Stimulated activated CD4-positive, alpha-beta T cell treated with anti-CD3 and anti-CD28 coated beads, Interleukin-1b, Interleukin-23, amount 100 ng/mL, for 24 hours (primary cell): ENCODE measurements around the gene METTL14.
"Not testable (repeated sequence)": the region's sequence is repeated elsewhere in the genome, so short reads cannot be mapped to it uniquely, and the experiment has no call there.

Experiments
- DNase-seq, 4 experiments: peaks; one replicate each; pipeline ENCODE4 v3.0.0-alpha.2; 2020; ENCODE audit warnings: low read depth in 4 of 4, low spot score in 1 of 4

METTL14 gene

DNA sequence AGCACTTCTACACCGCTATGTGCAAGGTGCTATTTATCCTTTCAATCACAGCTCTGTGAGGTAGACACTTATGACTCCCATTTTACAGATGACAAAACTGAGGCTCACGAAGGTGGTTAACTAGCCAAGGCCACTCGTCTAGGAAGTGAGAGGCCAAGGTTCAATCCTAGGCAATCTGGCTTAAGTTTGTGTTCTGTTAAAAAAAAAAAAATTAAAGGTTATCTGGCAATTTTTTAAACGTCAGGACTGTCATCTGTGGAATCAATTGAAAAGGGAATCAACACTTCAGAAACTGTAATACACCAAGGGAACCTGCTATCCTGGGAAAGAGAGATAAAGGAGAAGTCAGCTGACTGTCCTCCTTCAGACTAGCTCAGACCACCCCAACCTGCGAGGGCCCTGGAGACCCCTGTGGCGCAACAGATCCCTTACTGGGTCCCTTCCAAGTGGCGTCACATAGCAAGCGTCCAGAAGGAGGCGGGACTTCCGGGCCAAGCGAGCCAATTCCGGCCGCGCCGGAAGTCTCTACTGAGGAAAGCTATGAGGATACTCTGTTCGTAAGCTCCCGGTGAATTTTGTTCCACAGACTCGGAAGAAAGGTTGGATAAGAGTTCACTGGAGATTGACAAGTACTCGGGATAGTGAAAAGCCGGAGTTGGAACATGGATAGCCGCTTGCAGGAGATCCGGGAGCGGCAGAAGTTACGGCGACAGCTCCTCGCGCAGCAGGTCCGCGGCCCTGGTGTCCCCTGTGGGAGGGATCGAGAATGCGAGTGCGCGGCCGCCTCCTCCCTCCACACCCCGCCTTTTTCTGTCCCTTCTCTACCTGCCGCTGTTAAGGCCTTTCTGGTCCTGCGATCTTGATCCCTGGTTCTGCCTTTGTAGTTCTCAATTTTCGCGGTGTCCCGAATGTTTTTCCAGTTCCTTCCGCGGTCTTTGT, at the start of gene METTL14:
Gene METTL14, plus strand, starts transcription at position 520 of the 939 bp plus-strand sequence. Its CDS starts 143 bp downstream, at position 663.
- peak; percentile 72 to 82 (median 80) for DNase-seq

DNA sequence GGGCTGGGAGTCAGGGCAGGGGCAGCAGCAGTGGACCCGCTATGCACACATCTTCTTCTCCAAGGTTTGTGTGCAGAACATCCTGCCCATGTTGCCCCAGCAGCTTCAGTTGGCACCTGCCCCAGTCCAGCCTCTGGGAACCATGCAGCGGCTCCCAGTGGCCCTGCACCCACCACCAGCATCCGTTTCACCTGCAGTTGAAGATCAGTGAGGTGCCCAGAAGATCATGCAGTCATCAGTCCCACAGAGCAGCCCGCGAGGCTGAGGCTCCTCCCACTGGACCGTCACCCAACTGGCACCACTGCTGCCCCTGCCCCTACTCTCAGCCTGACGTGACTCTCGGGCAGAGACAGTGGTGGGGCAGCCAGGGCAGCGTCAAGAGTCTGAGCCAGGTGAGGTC, 49.1 kb upstream of the METTL14 start:
- not testable (repeated sequence) for DNase-seq

DNA sequence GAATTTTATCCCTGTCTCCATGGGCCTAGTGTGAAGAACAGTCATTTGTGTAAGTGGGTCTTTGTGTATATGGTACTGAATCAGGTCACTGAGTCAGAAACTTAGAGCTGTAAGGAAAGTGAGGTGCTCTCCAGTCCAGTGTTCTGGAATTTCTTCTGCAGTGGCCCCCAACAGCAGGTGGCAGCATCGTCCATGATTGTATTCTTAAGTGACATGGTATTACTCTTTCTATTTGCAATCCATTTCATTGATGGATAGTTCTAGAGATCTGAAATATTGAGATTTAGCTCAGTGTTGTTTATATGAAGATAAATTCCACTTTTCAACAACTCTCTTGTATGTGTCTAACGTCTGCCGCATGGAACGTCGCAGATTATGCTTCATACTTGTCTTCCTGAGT, 20.5 kb upstream of the METTL14 start:
- not testable (repeated sequence) for DNase-seq

DNA sequence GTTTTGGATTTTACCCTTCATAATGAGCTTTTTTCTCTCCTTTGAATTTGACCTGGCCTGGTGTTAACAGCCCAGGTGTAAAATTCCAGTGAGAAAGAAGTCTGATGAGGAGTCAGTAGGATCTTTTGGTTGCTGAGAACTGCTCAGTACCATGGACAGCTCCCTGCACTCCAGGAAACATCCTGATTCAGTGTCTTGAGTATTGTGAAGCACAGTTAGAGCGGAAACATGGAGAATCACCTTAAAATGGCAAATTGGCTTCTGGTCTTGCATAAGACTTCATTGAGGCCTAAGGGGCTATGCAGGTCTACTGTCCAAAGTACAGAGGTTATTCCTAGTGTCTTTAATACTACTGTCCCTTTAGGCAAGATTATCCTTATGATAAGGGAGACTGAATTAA, 16.0 kb upstream of the METTL14 start:
- DNase-seq = peak in 1 of 4 experiments; percentile 9

DNA sequence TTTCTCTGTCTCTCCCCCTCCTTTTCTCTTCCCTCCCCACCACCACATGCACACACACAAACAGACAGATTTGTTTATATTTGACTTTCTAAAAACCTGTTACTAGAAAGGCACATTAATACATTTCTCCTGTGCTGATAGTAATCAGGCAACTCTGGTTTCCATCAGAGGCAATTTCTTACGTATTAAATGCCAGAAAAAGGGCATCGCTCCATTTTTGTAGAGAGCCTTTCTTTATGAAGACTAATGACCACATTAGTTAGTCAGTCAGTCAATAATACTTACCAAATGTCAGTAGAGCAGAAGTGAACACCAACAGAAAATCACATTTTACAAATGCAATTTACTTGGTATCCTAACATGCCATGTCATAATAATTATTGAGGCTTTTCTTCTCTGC, 14.2 kb upstream of the METTL14 start:
- not testable (repeated sequence) for DNase-seq

DNA sequence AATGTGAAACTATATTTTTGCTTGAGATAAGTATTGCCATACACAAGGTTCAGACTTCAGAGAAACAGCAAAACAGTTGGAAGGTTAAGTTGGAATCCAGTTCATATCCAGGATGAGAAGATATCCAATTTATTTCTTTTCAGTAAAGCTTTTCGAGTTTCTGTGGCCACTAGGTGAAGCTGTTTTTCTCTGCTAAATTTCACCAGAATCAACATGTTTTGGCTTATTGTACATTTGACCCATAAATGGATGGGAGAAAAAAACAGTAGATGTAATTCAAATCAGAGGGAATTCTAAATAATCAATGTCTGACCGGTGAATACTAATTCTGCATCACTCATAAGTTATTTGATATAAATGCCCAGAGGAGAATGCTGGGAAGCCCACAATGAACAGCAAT, 9.1 kb upstream of the METTL14 start:
- no peak for DNase-seq

DNA sequence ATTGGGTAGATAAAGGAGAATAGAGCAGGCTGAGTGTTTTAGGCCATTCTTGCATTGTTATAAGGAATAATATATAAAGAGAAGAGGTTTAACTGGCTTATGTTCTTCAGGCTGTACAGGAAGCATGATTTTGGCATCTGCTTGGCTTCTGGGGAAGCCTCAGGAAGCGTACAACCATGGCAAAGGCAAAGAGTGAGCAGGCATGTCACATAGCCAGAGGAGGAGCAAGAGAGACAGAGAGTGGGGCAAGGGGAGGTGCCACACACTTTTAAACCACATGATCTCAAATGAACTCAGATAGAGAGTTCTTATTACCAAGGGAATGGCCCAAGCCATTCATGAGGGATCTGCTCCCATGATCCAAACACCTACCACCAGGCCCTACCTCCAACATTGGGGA, 4.4 kb upstream of the METTL14 start:
- no peak for DNase-seq

DNA sequence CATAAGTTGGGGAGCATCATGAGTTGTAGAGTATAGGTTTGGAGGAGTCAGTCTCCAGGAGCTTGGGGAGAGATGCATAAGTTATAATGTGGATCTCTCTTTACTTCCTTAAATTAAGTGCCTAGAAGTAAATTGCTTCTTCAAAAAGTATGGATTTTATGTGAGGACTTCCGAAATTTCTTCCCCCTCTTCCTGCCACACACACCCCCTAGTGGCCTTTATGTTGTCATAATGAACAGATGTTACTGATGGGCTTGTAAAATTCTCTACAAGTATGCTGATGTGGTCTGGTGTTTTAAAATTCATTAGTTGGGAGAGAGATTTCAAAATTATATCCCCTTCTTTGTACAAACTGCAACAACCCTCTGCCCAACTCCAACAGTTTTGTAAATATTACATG, 2.3 kb upstream of the METTL14 start:
- no peak for DNase-seq

DNA sequence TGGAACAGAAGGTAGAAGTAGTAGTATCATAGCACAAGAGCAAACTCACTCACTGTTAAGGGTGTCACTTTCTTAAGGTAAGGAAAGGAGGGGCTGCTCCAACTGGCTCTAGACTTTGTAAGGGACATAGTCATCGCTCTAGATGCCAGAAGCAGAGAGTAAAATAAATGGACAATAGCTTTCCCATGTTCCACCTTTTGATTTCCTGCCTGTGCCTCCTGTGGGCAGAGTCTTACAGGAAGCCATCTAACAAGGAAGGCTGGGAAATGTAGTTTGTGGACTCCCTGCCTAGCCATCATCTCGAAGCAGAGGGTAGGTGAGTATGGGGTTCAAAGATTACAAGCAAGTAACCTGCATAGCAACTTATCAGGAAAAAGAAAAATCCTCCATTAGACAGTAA, 1.7 kb upstream of the METTL14 start:
- no peak for DNase-seq

DNA sequence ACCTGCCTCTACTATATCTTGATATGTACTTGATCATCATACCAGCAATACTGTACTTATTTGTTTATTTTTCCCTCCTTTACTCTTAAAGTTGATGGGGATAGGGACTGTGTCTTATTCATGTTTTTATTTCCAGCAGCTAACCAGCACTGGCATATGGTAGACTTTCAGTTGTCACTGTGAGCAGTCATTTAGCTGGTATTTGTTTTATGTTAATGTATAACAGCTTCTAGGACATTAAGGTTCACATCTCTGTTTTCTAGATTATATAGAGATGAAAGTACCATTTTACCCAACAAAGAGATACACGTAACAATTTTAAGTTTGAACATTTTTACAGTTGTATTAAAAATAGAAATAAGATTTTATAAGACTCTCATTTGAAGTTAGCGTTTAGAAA, 17.9 kb downstream of the METTL14 start:
- no peak for DNase-seq

DNA sequence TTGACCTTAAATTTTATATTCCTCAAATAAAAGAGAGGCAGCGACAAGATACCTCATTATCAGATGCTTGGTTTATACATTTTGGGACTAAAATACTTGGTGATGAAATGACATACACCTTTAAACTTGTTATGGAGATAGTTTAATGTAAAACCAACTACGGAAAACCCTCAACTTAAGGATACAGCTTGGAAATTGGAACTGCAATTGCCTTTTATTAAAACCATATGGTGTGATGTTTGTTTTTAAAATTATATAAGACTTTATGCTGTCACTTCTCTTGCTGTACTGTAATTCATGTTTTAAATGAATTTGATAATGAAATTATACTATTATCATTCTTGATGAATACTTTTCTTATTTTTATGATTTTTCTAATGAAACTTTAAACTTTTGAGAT, 25.9 kb downstream of the METTL14 start:
- DNase-seq = no peak

DNA sequence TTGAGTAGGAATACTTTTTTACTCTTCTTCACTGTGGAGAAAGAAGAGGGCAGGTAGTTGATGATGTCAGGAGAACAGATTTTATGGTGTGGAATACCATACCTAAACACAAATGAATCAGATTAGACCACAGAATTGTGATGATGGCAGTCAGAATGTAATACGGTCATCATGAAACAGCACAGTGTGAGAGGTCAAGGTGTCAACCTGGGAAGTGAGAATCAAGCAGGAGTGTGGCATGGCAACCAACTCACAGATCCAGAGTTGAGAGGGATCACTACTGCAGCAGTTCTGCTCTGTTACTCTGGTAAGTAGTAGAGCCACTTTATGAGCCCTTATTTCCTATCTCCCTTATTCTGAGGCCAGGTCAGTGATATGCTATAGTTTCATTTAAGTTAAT, 27.7 kb downstream of the METTL14 start:
- no peak for DNase-seq

DNA sequence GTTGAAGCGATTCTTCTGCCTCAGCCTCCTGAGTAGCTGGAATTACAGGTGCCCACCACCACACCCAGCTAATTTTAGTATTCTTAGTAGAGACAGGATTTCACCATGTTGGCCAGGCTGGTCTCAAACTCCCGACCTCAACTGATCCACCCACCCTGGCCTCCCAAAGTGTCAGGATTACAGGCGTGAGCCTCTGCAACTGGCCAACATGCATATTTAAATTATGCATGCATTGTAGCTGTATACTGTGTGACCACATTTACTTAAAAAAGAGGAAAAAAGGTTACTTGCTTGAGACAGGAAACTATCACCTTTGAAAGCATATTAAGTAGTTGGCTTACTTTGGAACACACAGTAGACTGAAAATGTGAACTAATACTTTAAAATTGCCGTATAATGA, 29.5 kb downstream of the METTL14 start:
- no peak for DNase-seq

DNA sequence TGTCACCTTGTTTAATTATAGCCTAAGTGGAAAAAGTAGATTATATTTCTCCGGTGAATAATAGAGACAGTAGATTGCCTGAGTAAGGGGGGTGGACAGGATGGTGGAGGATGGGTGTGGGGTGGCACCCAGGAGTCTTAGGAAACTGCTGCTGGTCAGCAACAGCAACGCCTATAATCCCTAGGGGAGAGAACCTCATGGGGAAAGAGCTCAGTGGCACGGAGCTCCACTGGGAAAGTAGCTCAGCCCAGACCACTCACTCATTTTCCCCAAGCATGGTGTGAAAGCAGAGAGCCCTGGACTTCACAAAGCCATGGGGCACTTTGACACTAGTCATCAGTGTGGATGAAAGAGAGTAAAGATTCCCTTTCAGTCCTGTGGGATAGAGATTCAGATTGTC, 31.1 kb downstream of the METTL14 start:
- no peak for DNase-seq

DNA sequence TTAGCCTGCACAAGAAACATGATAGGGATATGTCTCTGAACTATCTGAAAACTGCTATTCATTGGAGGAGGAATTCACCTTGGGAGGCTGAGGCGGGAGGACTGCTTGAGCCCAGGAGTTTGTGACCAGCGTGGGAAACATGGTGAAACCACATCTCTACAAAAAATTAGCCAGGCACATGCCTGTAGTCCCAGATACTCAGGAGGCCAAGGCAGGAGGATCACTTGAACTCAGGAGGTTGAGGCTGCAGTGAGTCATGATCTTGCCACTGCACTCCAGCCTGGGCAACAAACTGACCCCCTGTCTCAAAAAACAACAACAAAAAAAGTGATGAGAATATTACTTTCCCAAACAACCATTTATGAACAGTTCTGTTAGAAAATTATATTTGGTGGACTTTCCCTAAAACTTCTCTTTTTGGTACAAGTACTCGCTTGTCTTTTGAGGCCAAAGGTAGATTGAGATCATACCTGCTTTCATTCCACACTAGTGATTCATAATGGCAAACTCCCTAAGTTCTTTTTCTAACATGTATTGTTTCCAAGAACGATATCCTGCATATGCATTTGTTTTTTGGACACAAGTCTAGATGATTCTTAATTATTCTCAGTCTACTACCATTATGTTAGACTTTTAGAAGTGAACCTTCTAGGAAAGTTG, 33.4 kb downstream of the METTL14 start:
- no peak for DNase-seq

DNA sequence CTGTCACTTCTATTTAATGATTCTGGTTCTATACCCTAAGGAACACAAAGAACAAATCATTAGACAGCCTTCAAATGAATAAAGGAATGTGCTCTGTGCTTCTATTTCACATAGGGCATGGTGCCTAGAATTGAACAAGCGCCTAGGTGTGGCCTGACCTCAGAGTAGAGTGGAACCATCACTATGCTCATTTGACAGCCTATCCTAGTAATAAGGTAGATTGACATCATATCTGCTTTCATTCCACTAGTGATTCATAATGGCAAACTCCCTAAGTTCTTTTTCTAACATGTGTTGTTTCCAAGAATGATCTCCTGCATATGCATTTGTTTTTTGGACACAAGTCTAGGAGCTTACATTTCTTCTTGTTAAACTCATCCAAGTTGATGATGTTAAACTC, 36.6 kb downstream of the METTL14 start:
- DNase-seq = no peak

DNA sequence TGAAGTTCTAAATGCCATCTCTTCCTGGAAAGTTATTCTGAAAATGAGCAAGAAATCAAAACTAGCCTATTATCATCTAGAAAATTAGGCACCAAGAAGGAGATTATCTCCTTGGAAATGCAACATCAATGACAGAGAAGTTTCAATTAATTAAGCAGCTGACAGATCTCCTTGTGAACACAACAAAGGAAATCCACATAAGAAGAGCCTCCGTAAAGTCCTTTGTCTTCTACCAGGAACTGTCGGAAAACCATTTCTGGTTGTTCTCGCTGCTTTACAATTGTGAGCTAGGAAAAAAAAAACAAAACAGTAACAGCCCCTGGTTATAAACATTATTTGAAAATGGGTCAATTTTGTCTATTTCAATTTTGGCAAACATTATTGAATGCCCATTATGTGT, 38.2 kb downstream of the METTL14 start:
- DNase-seq = no peak

DNA sequence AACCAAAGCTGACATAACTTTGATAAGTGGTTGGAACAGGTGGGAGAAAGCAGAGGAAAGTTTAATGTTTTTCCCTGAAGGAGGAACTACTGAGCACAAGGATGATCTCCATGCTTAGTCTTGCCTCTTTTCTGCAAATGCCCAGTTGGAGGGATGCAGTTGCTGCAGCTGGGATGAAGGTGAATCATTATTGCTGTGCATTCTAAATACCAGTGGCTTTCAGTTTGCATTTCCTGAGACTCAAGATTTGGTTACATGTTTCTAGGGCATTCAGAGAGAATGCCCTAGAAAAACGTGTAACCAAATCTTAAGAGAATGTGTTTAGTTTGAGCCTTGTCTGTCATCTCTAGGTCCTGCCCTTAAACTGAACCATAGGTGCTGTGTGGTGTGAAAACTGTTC, 42.2 kb downstream of the METTL14 start:
- no peak for DNase-seq

DNA sequence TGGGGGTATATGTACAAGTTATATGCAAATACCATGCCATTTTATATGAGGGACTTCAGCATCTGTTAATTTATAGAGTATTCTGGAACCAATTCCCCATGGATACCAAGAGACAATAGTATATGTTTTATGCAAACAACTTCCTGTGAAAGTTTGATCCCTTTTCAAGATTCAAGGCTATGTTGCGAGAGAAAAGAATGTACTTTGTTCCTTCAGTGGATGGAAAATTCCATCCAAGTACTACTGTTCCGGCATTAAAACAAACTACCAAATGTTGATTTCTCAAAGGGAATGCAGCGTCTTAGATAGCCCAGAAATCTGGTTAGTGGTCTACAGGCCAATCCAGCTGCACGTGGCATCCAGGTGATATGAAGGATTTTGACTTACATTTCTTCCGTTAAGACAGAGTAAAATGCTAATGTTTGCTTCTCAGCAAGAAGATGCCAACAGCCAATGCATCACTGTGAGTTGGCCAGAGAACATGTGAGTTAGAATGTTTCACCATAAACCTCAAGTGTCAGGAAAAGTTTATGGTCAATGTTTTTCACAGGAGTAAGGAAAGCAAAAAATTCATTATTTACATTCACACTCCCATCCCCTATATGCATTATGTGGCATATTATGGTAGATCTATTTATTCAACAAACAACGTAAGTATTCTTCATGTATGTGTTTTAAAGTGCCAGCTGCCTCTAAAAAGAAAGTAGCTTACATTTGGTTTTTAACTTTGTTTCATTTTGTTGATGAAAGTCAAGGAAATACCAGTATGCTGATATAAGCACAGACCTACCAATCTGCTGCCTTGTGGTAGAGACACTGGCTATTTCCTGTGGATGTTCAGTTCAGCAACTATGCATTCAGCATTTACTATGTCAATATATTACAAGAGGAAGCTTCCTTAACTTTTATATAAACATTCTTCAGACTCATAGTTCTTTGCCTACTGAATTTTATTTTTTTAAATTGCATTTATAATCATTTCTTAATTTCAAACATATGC, 44.4 kb downstream of the METTL14 start:
- DNase-seq = no peak

DNA sequence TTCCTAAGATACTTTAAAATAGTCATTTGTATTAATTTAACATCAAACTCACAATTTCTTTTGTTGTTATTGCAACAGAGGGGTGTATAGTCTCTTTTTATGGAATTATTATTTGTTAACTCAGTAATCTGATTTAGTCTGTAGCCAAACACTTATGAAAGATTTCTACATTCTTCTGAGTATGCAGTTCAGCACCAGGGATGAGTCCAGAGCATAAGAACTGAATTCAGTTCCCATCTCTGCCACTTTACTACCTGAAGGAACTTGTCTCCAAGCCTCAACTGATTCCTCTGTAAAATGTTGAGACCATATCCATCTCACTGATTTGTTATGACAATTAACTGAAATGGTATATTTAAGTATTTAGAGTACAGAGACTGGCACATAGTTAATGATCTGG, 45.5 kb downstream of the METTL14 start:
- DNase-seq = no peak
